ENCODE data around the gene TMEM272. TPM values are rescaled to one million over a fixed set of nuclear protein-coding genes. Genes with fewer than 3 reads are reported as not detected.

Gene TMEM272
- total RNA-seq, 1 experiment from 2014 or later: 0.15 TPM

GRCh38 chr13:51841732-51842131, 3.2 kb downstream of the TMEM272 start:
- CTCF ChIA-PET: no interaction called here
- POLR2A ChIA-PET: no interaction called here
- Histone ChIP-seq H3K4me3 (ENCODE audit: low read depth in 2 of 2, low read length in 2 of 2) (no peak overlapping the region), H3K27me3 (ENCODE audit: control insufficient read depth, insufficient read depth, low read length) (peaks cover 3% of the 10 kb centered on the region; the same call in 1 of the 2 replicates), H3K27ac (ENCODE audit: low read length) (no peak overlapping the region), H3K9me3 (ENCODE audit: control insufficient read depth, insufficient read depth, low read depth, low read length) (no peaks in the 10 kb centered on the region), H3K36me3 (ENCODE audit: control insufficient read depth, insufficient read depth, low read length) (no peaks in the 10 kb centered on the region), H3K4me1 (ENCODE audit: control insufficient read depth, insufficient read depth, low read length) (no peaks in the 10 kb centered on the region)
- ATAC-seq (no peak), DNase-seq (ENCODE audit: low read depth, low spot score) (no peak)
- intact Hi-C loops (cut with micrococcal nuclease; ENCODE audit: unreplicated experiment) (no loop called here), in situ Hi-C loops (cut with HindIII; ENCODE audit: low pct_unique_long_range_greater_than_20kb, low sequenced_read_pairs) (no loop called here)
- no peak for TF ChIP-seq TCF7L2 (IDR thresholded peaks at IDR 0.05; ENCODE audit: low read depth, low read length)
- no peak for TF ChIP-seq CTCF (IDR thresholded peaks at IDR 0.05)
- no peak for TF ChIP-seq SIN3A (IDR thresholded peaks at IDR 0.05; ENCODE audit: borderline replicate concordance, insufficient read depth, low read depth, low read length)
- no peak for TF ChIP-seq POLR2AphosphoS5 (IDR thresholded peaks at IDR 0.05; ENCODE audit: low read depth, low read length)
- TF ChIP-seq REST (IDR thresholded peaks at IDR 0.05; ENCODE audit: insufficient read depth in 1 of 2, low read depth in 2 of 2, low read length in 1 of 2): no peak
- BruUV-seq (replicated peaks): no TSS peak

- ATAC-seq (no peak), DNase-seq (ENCODE audit: low read depth, low spot score) (no peak)
- no peak for TF ChIP-seq CTCF (IDR thresholded peaks at IDR 0.05)
- no peak for TF ChIP-seq TCF7L2 (IDR thresholded peaks at IDR 0.05; ENCODE audit: low read depth, low read length)
- ChIA-PET CTCF (no interaction called here), POLR2A (no interaction called here)
- H3K9me3 ChIP-seq (ENCODE audit: control insufficient read depth, insufficient read depth, low read depth, low read length): no peaks in the 10 kb centered on the region
- intact Hi-C loops (cut with micrococcal nuclease; ENCODE audit: unreplicated experiment) (no loop called here), in situ Hi-C loops (cut with HindIII; ENCODE audit: low pct_unique_long_range_greater_than_20kb, low sequenced_read_pairs) (no loop called here)
- no TSS peak for BruUV-seq (replicated peaks)
- H3K4me3 ChIP-seq (ENCODE audit: low read depth in 2 of 2, low read length in 2 of 2): no peak overlapping the region
- H3K27me3 ChIP-seq (ENCODE audit: control insufficient read depth, insufficient read depth, low read length): peaks cover 3% of the 10 kb centered on the region; the same call in 1 of the 2 replicates
- no peak overlapping the region for H3K27ac ChIP-seq (ENCODE audit: low read length)
- no peaks in the 10 kb centered on the region for H3K36me3 ChIP-seq (ENCODE audit: control insufficient read depth, insufficient read depth, low read length)
- no peaks in the 10 kb centered on the region for H3K4me1 ChIP-seq (ENCODE audit: control insufficient read depth, insufficient read depth, low read length)
Measured at GRCh38 chr13:51840917-51841316, 4.1 kb downstream of the TMEM272 start.

Data from Panc1 (cell line).